K562 (cell line): Measurements from ENCODE around the gene KDM2A. TPM values are rescaled to one million over a fixed set of nuclear protein-coding genes. Genes with fewer than 3 reads are reported as not detected.
A peak's percentile ranks its signal among the peaks of the same experiment; 100 is the strongest.

ENCODE experiments used
- ATAC-seq: fragments of 200-7000 bp; cut with Tn5 transposase; 3 replicates; pipeline ENCODE4 v1.9.1; 2020; ENCODE audit warnings: moderate library complexity
- BruUV-seq: library from RNA; stranded (reverse); fragments of 400-500 nt; replicated peaks from 2 replicates; lab custom pipeline; 2021; lab: Mats Ljungman, UMichigan
- CTCF ChIA-PET: fragments of 300-600 bp; formaldehyde crosslinking; extraction: SDS; loops from one replicate; lab custom pipeline; 2021; ENCODE audit warnings: low intra/inter-chr PET ratio; lab: Yijun Ruan, JAX
- POLR2A ChIA-PET: fragments of 300-600, 350-650 bp; sonication (Branson Sonifier 250); formaldehyde crosslinking; extraction: SDS; loops from one replicate; lab custom pipeline; 2021; ENCODE audit warnings: antibody characterized with exemption, inconsistent platforms; lab: Yijun Ruan, JAX
- DNase-seq, 4 experiments: peaks; one replicate each; pipeline versions ENCODE4 v3.0.0 to v3.0.0-alpha.2; 2011 to 2018; ENCODE audit warnings: low spot score in 3 of 4, mixed read lengths in 3 of 4; ENCODE audit errors: extremely low read depth in 1 of 4
- FAIRE-seq: peaks from 2 replicates; lab custom pipeline; 2011; peaks lifted over from hg19 to GRCh38; lab: Jason Lieb, UNC
- H2AFZ ChIP-seq: 2 replicates; pipeline ENCODE4 v1.6.0; 2011; ENCODE audit warnings: low read depth, low read length, control low read depth, inconsistent platforms
- H3K27ac ChIP-seq: fragments of 200-600 bp; 3 replicates; pipeline ENCODE4 v1.8.0; 2011; ENCODE audit warnings: low read depth, mild to moderate bottlenecking, control low read depth, inconsistent platforms, low read length, moderate library complexity, mixed read lengths; ENCODE audit errors: extremely low read depth
- H3K27me3 ChIP-seq, 2 experiments: fragments of 300-600 bp in 1 of 2; 2 replicates in 1 of 2; 3 replicates in 1 of 2; pipeline versions ENCODE4 v1.6.0 to v1.8.0; 2011; ENCODE audit warnings: inconsistent platforms in 2 of 2, low read length in 2 of 2, mild to moderate bottlenecking in 1 of 2, mixed read lengths in 1 of 2, moderate library complexity in 1 of 2; ENCODE audit not compliant: control insufficient read depth in 2 of 2, insufficient read depth in 2 of 2
- H3K36me3 ChIP-seq: fragments of 300-600 bp; 3 replicates; pipeline ENCODE4 v1.8.0; 2011; ENCODE audit warnings: mild to moderate bottlenecking, low read length, inconsistent platforms; ENCODE audit not compliant: control insufficient read depth, insufficient read depth
- H3K4me1 ChIP-seq, 2 experiments: fragments of 200-600 bp in 1 of 2; replicated peaks in 1 of 2; 2 replicates in 1 of 2; 3 replicates in 1 of 2; pipeline versions ENCODE4 v1.5.1 to v1.8.0; 2011; ENCODE audit warnings: inconsistent platforms in 2 of 2, low read length in 2 of 2, mild to moderate bottlenecking in 1 of 2, mixed read lengths in 1 of 2, moderate library complexity in 1 of 2; ENCODE audit not compliant: control insufficient read depth in 2 of 2, insufficient read depth in 2 of 2
- H3K4me2 ChIP-seq: 2 replicates; pipeline ENCODE4 v1.6.1; 2011; ENCODE audit warnings: low read length, control low read depth, inconsistent platforms, mixed read lengths; ENCODE audit not compliant: insufficient read depth
- H3K4me3 ChIP-seq: fragments of 200-600 bp; sonication (generic), shearing (Covaris generic); 2 replicates; pipeline ENCODE4 v1.5.1; 2016; ENCODE audit warnings: control low read depth, inconsistent platforms
- H3K79me2 ChIP-seq: fragments of 200-600 bp; 3 replicates; pipeline ENCODE4 v1.8.0; 2011; ENCODE audit warnings: low read length, inconsistent platforms; ENCODE audit not compliant: control insufficient read depth, insufficient read depth
- H3K9ac ChIP-seq, 2 experiments: 2 replicates each; pipeline versions ENCODE4 v1.6.0 to v1.6.1; 2011; ENCODE audit warnings: low read depth in 2 of 2, low read length in 2 of 2, control low read depth in 1 of 2, inconsistent platforms in 1 of 2, mild to moderate bottlenecking in 1 of 2, mixed read lengths in 1 of 2; ENCODE audit not compliant: insufficient read depth in 1 of 2
- H3K9me1 ChIP-seq: one replicate; pipeline ENCODE4 v1.6.0; 2011; ENCODE audit warnings: inconsistent platforms, mild to moderate bottlenecking, low read length, moderate library complexity; ENCODE audit not compliant: control insufficient read depth, insufficient read depth
- H3K9me3 ChIP-seq: replicated peaks from 2 replicates; pipeline ENCODE4 v1.5.1; 2011; ENCODE audit warnings: low read depth, low read length, inconsistent platforms; ENCODE audit not compliant: control insufficient read depth, insufficient read depth
- H4K20me1 ChIP-seq: replicated peaks from 2 replicates; pipeline ENCODE4 v1.6.1; 2011; ENCODE audit warnings: low read length, inconsistent platforms, mixed read lengths; ENCODE audit not compliant: control insufficient read depth, insufficient read depth
- EHMT2 ChIP-seq: fragments of 450-650 bp; IDR thresholded peaks from 2 replicates; pipeline ENCODE4 v1.6.1; 2018; ENCODE audit warnings: antibody characterized with exemption
- WGBS: fragments of 100-300 bp; shearing (Covaris generic); methylation state at CpG from one replicate; pipeline ENCODE4 v1.1.6; 2016; ENCODE audit warnings: low coverage, mixed read lengths; ENCODE audit not compliant: insufficient coverage; ENCODE audit errors: missing lambda C conversion rate; 5-methylcytosine and 5-hydroxymethylcytosine counted together
- in situ Hi-C: fragments of 300-500 bp; cut with MboI; formaldehyde crosslinking; loops from 4 replicates; pipeline ENCODE4 v1.15.0; 2018; ENCODE audit warnings: inconsistent platforms, mixed read lengths
- intact Hi-C: fragments of 100-400 bp; cut with micrococcal nuclease; formaldehyde crosslinking; loops from 2 replicates; pipeline ENCODE4 v1.14.2; 2022
- polyA plus RNA-seq, 8 experiments: library from polyadenylated mRNA; depleted of rRNA in 4 of 8; stranded (reverse) in 5 of 8; unstranded in 3 of 8; fragments of >200 nt; fragmentation: Nextera tagmentation in 2 of 8; fragmentation: Illumina TruSeq in 1 of 8; extraction: Ambion mirVana in 2 of 8; extraction: Trizol in 1 of 8; gene quantifications; 2 replicates each; pipeline versions ENCODE4 v1.2.1 to v1.2.3, GENCODE V29; 2011 to 2014; ENCODE audit warnings: inconsistent platforms in 1 of 8, missing spikeins in 1 of 8
- total RNA-seq, 7 experiments: library from RNA; depleted of rRNA in 6 of 7; stranded (reverse); fragments of >200 nt in 6 of 7; fragmentation: Illumina TruSeq in 2 of 7; extraction: Trizol in 2 of 7; gene quantifications; 2 replicates each; pipeline versions ENCODE4 v1.2.1 to v1.2.3, GENCODE V29; 2011 to 2021; ENCODE audit warnings: low replicate concordance in 1 of 7
- TF ChIP-seq, protein P1 (sequence below): fragments of 450-650 bp; IDR thresholded peaks from 2 replicates; pipeline ENCODE4 v1.6.1; 2018; ENCODE audit not compliant: partially characterized antibody

Gene KDM2A
- total and polyA plus RNA-seq, 9 of the 15 experiments (the other 6 are each of a cell fraction or from before 2014, with no cell fraction given) = 5.0 to 39.3 (median 21.3) TPM

DNA sequence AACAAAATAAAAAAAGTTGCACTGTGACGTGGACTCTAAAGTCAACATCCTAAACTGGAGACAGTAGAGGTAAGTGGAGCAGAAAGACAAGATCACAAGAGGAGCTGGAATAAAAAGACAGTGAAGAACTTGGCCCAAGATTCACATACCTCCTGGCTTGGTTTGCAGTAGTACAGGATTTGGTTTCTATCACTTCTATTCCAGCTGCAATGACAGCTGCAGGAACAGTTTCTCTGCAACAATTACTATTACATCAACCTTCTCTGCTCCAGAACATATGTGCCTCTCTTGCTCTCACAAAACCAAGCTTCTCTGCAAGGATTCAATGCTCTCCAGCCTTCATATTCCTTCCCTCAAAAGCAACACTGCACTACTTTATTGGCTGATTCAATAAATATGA lies 7.8 kb upstream of the KDM2A start:
- POLR2A ChIA-PET = interaction anchor here (0.6 to 0.8 kb wide), 3 partner anchors 29 to 638 kb away, joined by 3 read pairs; no protein-coding TSS in a partner anchor
- intact Hi-C loops (no loop called here), in situ Hi-C loops (no loop called here)
- CTCF ChIA-PET = no interaction called here
- H3K36me3 ChIP-seq = no peaks in the 10 kb centered on the region
- H3K27me3 ChIP-seq = no peaks in the 10 kb centered on the region
- DNase-seq = no peak
- no TSS peak for BruUV-seq
- H3K4me1 ChIP-seq = peaks cover 3 to 16% of the 10 kb centered on the region in 2 experiments; a peak in 2 of 5 replicates
- no peak for FAIRE-seq
- TF ChIP-seq EHMT2 = no peak
- TF ChIP-seq, protein P1, sequence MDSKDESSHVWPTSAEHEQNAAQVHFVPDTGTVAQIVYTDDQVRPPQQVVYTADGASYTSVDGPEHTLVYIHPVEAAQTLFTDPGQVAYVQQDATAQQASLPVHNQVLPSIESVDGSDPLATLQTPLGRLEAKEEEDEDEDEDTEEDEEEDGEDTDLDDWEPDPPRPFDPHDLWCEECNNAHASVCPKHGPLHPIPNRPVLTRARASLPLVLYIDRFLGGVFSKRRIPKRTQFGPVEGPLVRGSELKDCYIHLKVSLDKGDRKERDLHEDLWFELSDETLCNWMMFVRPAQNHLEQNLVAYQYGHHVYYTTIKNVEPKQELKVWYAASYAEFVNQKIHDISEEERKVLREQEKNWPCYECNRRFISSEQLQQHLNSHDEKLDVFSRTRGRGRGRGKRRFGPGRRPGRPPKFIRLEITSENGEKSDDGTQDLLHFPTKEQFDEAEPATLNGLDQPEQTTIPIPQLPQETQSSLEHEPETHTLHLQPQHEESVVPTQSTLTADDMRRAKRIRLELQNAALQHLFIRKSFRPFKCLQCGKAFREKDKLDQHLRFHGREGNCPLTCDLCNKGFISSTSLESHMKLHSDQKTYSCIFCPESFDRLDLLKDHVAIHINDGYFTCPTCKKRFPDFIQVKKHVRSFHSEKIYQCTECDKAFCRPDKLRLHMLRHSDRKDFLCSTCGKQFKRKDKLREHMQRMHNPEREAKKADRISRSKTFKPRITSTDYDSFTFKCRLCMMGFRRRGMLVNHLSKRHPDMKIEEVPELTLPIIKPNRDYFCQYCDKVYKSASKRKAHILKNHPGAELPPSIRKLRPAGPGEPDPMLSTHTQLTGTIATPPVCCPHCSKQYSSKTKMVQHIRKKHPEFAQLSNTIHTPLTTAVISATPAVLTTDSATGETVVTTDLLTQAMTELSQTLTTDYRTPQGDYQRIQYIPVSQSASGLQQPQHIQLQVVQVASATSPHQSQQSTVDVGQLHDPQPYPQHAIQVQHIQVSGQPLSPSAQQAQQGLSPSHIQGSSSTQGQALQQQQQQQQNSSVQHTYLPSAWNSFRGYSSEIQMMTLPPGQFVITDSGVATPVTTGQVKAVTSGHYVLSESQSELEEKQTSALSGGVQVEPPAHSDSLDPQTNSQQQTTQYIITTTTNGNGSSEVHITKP = peak; percentile 10
- H3K9ac ChIP-seq = no peak overlapping the region
- no peaks in the 10 kb centered on the region for H4K20me1 ChIP-seq
- no peaks in the 10 kb centered on the region for H3K9me3 ChIP-seq
- WGBS = 31% methylated on average over 1 of the region's 1 CpG
- no peak overlapping the region for H3K27ac ChIP-seq
- H3K9me1 ChIP-seq = no peaks in the 10 kb centered on the region
- ATAC-seq = peak; percentile 40
- peak overlapping the region; percentile 16; the same call in 1 of the 2 replicates for H2AFZ ChIP-seq
- H3K4me2 ChIP-seq = no peak overlapping the region
- H3K4me3 ChIP-seq = no peak overlapping the region
- no peaks in the 10 kb centered on the region for H3K79me2 ChIP-seq
